Measurements from ENCODE around the gene MACROH2A1.

Gene MACROH2A1

GRCh38 chr5:135315386-135315785 is 83.6 kb downstream of the MACROH2A1 start:
- no peak for DNase-seq (ENCODE audit: low spot score)

- DNase-seq (ENCODE audit: low spot score), result no peak
These were observed 85.1 kb downstream of the MACROH2A1 start for GRCh38 chr5:135313946-135314345.

- DNase-seq (ENCODE audit: low spot score), result no peak
These were observed 85.6 kb downstream of the MACROH2A1 start for GRCh38 chr5:135313405-135313804.

GRCh38 chr5:135312255-135312935 is 86.6 kb downstream of the MACROH2A1 start:
- DNase-seq (ENCODE audit: low spot score), result no peak

- DNase-seq (ENCODE audit: low spot score), result no peak
These were observed 88.6 kb downstream of the MACROH2A1 start for GRCh38 chr5:135310328-135310989.

GRCh38 chr5:135309391-135310327 is 89.4 kb downstream of the MACROH2A1 start:
- DNase-seq (ENCODE audit: low spot score), result no peak

- DNase-seq (ENCODE audit: low spot score), result no peak
These were observed 90.3 kb downstream of the MACROH2A1 start for GRCh38 chr5:135308752-135309151.

GRCh38 chr5:135308245-135308644 is 90.8 kb downstream of the MACROH2A1 start:
- no peak for DNase-seq (ENCODE audit: low spot score)

- no peak for DNase-seq (ENCODE audit: low spot score)
These were observed 91.7 kb downstream of the MACROH2A1 start for GRCh38 chr5:135307143-135307903.

- no peak for DNase-seq (ENCODE audit: low spot score)
These were observed 92.5 kb downstream of the MACROH2A1 start for GRCh38 chr5:135306557-135306956.

- DNase-seq (ENCODE audit: low spot score), result no peak
These were observed 94.4 kb downstream of the MACROH2A1 start for GRCh38 chr5:135304352-135305221.

GRCh38 chr5:135303582-135304173 is 95.4 kb downstream of the MACROH2A1 start:
- no peak for DNase-seq (ENCODE audit: low spot score)

GRCh38 chr5:135296900-135297816 is 101.9 kb downstream of the MACROH2A1 start:
- DNase-seq (ENCODE audit: low spot score), result no peak

- no peak for DNase-seq (ENCODE audit: low spot score)
These were observed 103.2 kb downstream of the MACROH2A1 start for GRCh38 chr5:135295852-135296251.

GRCh38 chr5:135294793-135295192 is 104.2 kb downstream of the MACROH2A1 start:
- no peak for DNase-seq (ENCODE audit: low spot score)

- DNase-seq (ENCODE audit: low spot score), result no peak
These were observed 109.4 kb downstream of the MACROH2A1 start for GRCh38 chr5:135289651-135290050.

GRCh38 chr5:135287551-135287950 is 111.5 kb downstream of the MACROH2A1 start:
- no peak for DNase-seq (ENCODE audit: low spot score)

All from globus pallidus (tissue), 1 donor.